GM12892 (cell line): ENCODE results near the gene PLA2G4F. TPM values are rescaled to one million over a fixed set of nuclear protein-coding genes. Genes with fewer than 3 reads are reported as not detected.

Experiments
- DNase-seq: peaks from one replicate; pipeline ENCODE4 v3.0.0; 2011; ENCODE audit not compliant: insufficient read length
- FAIRE-seq: peaks from 2 replicates; lab custom pipeline; 2011; peaks lifted over from hg19 to GRCh38; lab: Jason Lieb, UNC
- POLR2A ChIP-seq: IDR thresholded peaks from 2 replicates; pipeline ENCODE4 v1.6.1; 2011; ENCODE audit warnings: low read depth, low read length, control low read depth
- POLR2AphosphoS5 ChIP-seq: IDR thresholded peaks from 2 replicates; pipeline ENCODE4 v1.6.1; 2011; ENCODE audit warnings: low read depth, low read length, control low read depth
- TAF1 ChIP-seq: IDR thresholded peaks from 2 replicates; pipeline ENCODE4 v1.6.1; 2011; ENCODE audit warnings: low read depth, mild to moderate bottlenecking, control low read depth, low read length, borderline replicate concordance
- polyA plus RNA-seq: library from polyadenylated mRNA; unstranded; fragments of >200 nt; gene quantifications from one replicate; pipeline ENCODE4 v1.2.1, GENCODE V29; 2012; ENCODE audit warnings: missing spikeins, inconsistent platforms; ENCODE audit not compliant: missing spikeins

The PLA2G4F gene
- not detected for polyA plus RNA-seq

- DNase-seq = no peak
- no peak for TF ChIP-seq POLR2AphosphoS5
- no peak for FAIRE-seq
These were observed at the start of gene PLA2G4F for GRCh38 chr15:42156243-42156922. TSS of gene PLA2G4F (minus strand) at chr15:42156636. CDS start at chr15:42156549, 87 bp downstream.

GRCh38 chr15:42203891-42204290, 47.5 kb upstream of the PLA2G4F start:
- no peak for DNase-seq
- FAIRE-seq = no peak
- no peak for TF ChIP-seq TAF1
- no peak for TF ChIP-seq POLR2AphosphoS5
- TF ChIP-seq POLR2A = no peak

GRCh38 chr15:42202653-42203052, 46.2 kb upstream of the PLA2G4F start:
- no peak for TF ChIP-seq POLR2AphosphoS5
- no peak for FAIRE-seq
- no peak for DNase-seq

- FAIRE-seq (no peak), DNase-seq (no peak)
- no peak for TF ChIP-seq POLR2A
- TF ChIP-seq TAF1 = no peak
- TF ChIP-seq POLR2AphosphoS5 = no peak
These were observed 45.4 kb upstream of the PLA2G4F start for GRCh38 chr15:42201801-42202200.

- no peak for TF ChIP-seq POLR2A
- TF ChIP-seq POLR2AphosphoS5 = no peak
- TF ChIP-seq TAF1 = no peak
- no peak for FAIRE-seq
- DNase-seq = no peak
These were observed 42.7 kb upstream of the PLA2G4F start for GRCh38 chr15:42199126-42199525.

- FAIRE-seq (no peak), DNase-seq (no peak)
- TF ChIP-seq TAF1 (no peak), POLR2A (no peak), POLR2AphosphoS5 (no peak)
These were observed 42.1 kb upstream of the PLA2G4F start for GRCh38 chr15:42198516-42198915.

- DNase-seq = no peak
- FAIRE-seq = no peak
- TF ChIP-seq POLR2A (no peak), POLR2AphosphoS5 (no peak), TAF1 (no peak)
These were observed 38.1 kb upstream of the PLA2G4F start for GRCh38 chr15:42194513-42194912.

GRCh38 chr15:42193383-42193782, 36.9 kb upstream of the PLA2G4F start:
- TF ChIP-seq POLR2AphosphoS5 = no peak
- TF ChIP-seq POLR2A = no peak
- no peak for TF ChIP-seq TAF1
- DNase-seq (no peak), FAIRE-seq (no peak)

- FAIRE-seq = no peak
These were observed 35.3 kb upstream of the PLA2G4F start for GRCh38 chr15:42191610-42192346.

GRCh38 chr15:42190370-42190769, 33.9 kb upstream of the PLA2G4F start:
- FAIRE-seq (no peak), DNase-seq (no peak)
- no peak for TF ChIP-seq TAF1
- TF ChIP-seq POLR2AphosphoS5 = no peak
- TF ChIP-seq POLR2A = no peak

More at GRCh38 chr15:42191610-42192346, 35.3 kb upstream of the PLA2G4F start:
- TF ChIP-seq POLR2A = no peak
- no peak for TF ChIP-seq TAF1
- TF ChIP-seq POLR2AphosphoS5 = no peak
- DNase-seq = no peak

GRCh38 chr15:42185801-42186200, 29.4 kb upstream of the PLA2G4F start:
- FAIRE-seq (no peak), DNase-seq (no peak)
- TF ChIP-seq POLR2A (no peak), TAF1 (no peak), POLR2AphosphoS5 (no peak)

- FAIRE-seq = no peak
- no peak for DNase-seq
- TF ChIP-seq POLR2A (no peak), TAF1 (no peak), POLR2AphosphoS5 (no peak)
These were observed 28.3 kb upstream of the PLA2G4F start for GRCh38 chr15:42184736-42185135.
